GM21619 (cell line): ENCODE results near the gene BMP6.

ENCODE experiments used
- ATAC-seq: cut with Tn5 transposase; IDR thresholded peaks from one replicate; pipeline ENCODE4 v1.9.1; 2021; ENCODE audit not compliant: unreplicated experiment

Gene BMP6

DNA sequence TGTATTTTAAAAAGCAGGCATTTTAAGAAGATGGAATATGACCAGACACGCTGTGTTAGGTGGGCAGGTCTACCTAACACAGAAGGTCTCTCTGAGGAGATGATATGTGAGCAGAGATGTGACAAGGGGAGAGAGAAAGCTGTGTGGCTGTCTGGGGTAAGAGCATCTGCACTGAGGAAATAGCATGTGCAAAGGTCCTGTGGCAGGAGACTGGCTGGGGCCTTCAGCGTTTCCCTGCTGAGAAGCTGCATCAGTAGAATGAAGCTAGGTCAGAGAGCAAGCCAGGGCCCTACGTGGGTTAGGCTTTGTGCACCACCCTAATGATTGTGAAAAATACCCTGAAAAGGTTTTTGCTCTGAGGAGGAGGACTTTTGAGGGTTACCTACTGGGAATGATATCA, 97.7 kb downstream of the BMP6 start:
- ATAC-seq: no peak

- ATAC-seq: no peak
These were observed 100.1 kb downstream of the BMP6 start for GRCh38 chr6:7825986-7826385.

GRCh38 chr6:7827142-7827541, 101.2 kb downstream of the BMP6 start:
- no peak for ATAC-seq

GRCh38 chr6:7828124-7828523, 102.2 kb downstream of the BMP6 start:
- ATAC-seq: no peak

DNA sequence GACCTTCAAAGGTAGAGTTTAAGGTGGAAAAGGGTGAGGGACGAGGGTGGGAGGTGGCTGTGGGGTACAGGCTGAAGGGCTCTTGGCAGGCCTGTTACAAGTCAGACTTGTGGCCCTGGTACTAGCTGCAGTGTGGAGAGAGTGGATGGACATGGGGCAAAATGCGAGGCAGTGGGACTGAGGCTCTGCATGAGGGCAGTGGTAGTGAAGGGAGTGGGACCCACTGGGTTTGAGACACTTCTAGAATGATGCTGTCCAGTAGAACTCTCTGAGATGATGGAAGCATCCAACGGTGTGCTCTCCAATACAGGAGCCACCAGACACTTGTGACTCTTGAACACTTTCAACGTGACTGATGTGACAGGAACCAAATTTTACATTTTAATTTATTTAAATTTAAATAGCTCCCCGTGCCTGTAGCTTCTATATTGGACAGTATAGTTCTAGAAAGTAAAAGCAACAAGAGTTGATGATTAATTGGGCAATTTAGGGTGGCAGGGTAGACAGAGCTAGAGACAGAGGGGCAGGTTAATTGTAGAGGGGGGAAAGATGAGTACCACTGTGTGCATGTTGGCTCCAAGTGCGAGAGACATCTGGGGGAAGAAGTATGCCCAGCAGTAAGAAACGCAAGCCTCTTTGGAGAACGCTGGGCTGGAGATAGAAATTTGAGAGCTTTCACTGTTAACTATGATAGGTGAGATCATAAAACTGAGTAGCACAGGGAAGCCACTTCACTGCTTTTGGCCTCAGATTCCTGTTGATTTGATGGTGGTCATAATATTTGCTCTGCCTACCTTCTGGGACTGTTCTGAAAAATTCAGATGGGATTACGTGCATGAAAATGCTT, 107.2 kb downstream of the BMP6 start:
- ATAC-seq: no peak

DNA sequence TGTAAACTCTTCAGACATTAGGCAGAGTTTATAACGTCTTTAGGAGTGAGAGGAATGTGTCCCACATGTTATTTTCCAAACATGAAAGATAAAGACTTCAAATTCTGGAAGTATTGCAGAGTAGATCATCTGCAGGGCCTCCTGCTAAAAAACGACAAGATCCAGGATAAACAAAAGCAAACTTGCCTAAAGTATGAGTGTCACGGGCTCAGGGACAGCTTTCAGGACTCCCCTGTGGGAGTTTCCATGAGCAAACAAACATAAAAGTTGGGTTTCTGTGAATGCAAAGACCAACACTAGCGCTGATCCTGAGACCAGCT, 107.8 kb downstream of the BMP6 start:
- ATAC-seq: no peak

DNA sequence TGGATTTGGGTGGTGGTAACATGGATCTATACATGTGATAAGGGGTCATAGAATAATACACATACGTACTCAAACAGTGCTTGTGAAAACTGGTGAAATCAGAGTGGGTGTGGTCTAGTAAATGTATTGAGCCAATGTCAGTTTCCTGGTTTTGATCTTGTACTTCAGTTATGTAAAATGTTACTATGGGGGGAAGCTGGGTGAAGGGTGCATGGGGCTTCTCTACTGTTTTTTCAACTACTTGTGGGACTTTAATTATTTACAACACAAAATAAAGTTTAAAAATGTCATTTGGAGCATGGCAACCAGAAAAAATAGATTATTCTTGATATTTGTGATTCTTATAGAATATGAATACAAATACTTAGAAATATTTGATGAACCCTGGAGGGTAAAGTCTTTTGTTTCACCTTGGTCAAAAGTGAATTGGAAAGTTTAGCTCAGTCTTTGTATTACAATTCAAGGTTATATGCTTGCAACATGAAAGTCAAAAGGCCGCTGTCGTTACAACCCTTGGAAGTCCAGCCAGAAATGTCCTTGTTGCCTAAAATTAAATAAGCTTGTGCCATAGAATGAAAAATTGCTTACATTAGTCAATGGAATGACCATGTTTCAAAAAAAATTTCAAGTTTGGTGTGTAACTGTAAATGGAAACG, 110.6 kb downstream of the BMP6 start:
- ATAC-seq: no peak

DNA sequence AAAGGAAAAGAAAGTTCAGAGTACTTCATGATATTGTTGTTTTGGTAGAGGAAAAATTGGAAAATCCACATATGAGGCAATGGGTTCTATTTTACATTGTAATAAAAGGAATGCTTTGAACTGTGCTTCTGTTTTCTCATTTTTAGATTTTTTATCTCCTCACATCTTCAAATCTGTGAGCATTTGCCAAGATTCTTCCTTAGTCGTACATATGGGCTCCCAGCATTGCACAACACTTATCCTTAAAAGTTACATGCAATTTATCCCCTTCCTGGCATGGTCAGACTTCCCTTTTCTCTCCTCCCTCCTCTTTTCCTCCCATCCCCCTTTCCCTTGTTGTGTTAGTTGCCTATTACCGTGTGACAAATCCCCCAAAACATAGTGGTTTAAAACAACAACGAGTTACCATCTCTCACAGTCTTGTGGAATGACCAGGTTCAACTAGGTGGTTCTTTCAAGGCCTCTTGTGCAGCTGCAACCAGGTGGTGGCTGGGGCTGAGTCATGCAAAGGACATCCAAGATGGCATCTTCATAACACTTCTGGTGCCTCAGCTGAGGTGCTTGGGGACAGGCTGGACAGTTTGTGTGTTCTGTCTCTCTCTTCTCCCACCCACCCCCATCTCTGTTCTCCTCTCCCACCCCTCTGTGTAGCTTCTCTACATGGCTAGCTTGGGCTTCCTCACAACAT, 116.0 kb downstream of the BMP6 start:
- no peak for ATAC-seq

DNA sequence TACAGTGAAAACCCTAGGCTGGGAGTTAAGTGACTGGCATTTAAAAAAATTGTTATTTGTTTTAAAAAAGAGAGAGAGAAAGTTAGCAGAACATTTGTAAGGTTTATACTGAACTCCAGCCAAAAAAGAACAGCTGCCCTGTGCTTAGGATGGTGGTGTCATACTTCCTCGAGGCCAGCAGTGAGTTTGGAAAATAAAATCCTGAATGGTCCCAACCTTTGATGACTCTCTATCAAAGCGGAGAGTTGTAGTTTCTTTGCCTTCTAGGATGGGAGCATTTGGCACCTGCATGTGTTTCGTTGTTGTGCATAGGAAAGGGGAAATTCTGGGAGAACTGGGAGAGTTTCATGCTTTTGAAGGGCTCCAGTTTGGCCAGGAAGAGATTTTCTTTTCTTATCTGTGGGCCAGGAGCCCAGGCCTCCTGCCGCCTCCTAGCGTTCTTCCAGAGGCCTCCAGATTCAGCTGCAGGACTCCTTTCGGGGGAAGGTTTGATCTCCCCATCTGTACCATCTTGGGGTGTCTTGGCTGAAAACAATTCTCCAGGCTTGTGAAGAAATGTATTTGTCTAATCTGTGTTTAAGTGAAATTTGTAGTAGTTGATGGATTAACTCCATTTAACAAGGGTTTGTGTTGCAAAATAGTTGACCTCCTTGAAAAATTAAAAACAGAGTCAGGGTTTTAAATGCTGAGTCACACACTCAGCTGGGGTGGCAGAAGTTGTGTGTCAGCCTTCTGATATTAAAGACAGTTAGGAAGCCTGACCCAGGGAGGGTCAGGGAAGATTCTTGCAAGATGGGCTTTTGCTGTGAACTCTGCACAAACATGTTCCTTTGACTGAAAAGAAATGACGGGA, 121.3 kb downstream of the BMP6 start:
- no peak for ATAC-seq

- no peak for ATAC-seq
These were observed 122.3 kb downstream of the BMP6 start for GRCh38 chr6:7848229-7848628.

DNA sequence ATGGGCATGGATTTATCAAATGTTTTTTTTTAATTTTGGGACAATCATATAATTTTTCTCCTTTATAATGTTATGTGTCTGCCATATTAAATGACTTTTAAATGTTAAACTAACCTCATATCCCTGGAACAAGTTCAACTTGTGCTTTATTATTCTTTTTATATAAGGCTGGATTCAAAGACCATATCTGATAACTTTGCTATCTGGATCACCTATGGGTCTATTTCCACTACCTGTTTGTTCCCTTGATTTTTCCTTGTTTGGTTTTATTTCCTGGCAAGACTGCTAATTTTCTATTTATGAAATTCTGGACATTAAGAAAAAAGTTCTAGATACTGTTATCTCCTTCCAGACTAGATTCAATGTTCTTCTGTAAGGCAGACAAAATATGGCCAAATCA, 125.9 kb downstream of the BMP6 start:
- ATAC-seq: no peak

GRCh38 chr6:7859591-7859990, 133.7 kb downstream of the BMP6 start:
- no peak for ATAC-seq

DNA sequence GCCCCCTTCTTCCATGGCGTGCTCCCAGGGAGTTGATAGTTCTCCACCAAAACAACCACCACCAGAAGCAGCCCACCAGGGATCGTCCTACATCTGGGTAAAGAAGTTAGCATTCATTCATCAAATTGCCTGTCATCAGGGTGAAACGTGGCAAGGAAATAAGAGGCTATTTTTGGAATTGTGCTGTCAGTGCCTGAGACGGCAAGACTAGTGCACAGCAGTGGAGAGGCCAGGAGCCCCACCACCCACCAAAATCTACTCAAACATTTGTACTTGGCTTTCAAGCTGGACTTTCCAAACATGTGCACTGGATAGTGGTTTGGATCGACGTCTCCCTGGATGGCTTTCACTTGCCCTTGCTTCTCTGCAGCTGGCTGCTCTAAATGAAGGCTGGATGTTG, 139.9 kb downstream of the BMP6 start:
- ATAC-seq: no peak

GRCh38 chr6:7866526-7866925, 140.6 kb downstream of the BMP6 start:
- no peak for ATAC-seq

- no peak for ATAC-seq
These were observed 143.0 kb downstream of the BMP6 start for GRCh38 chr6:7868926-7869325.

- ATAC-seq: no peak
These were observed 152.6 kb downstream of the BMP6 start for GRCh38 chr6:7878401-7878964.

GRCh38 chr6:7879043-7879442, 153.1 kb downstream of the BMP6 start:
- ATAC-seq: no peak

GRCh38 chr6:7879579-7879978, 153.7 kb downstream of the BMP6 start:
- ATAC-seq: no peak

DNA sequence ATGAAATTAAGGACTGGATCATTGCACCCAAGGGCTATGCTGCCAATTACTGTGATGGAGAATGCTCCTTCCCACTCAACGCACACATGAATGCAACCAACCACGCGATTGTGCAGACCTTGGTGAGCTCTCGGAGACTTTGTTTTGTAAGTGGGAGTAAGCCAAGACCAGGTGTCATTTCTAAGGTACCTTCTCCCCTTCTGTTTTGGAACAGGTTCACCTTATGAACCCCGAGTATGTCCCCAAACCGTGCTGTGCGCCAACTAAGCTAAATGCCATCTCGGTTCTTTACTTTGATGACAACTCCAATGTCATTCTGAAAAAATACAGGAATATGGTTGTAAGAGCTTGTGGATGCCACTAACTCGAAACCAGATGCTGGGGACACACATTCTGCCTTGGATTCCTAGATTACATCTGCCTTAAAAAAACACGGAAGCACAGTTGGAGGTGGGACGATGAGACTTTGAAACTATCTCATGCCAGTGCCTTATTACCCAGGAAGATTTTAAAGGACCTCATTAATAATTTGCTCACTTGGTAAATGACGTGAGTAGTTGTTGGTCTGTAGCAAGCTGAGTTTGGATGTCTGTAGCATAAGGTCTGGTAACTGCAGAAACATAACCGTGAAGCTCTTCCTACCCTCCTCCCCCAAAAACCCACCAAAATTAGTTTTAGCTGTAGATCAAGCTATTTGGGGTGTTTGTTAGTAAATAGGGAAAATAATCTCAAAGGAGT, 154.2 kb downstream of the BMP6 start:
- no peak for ATAC-seq

- no peak for ATAC-seq
These were observed 154.8 kb downstream of the BMP6 start for GRCh38 chr6:7880718-7881107.
